Right lung (tissue), 5 donors: Measurements from ENCODE around the gene RSPH3. TPM values are rescaled to one million over a fixed set of nuclear protein-coding genes. Genes with fewer than 3 reads are reported as not detected.
"Not testable (repeated sequence)": the region's sequence is repeated elsewhere in the genome, so short reads cannot be mapped to it uniquely, and the experiment has no call there.

Experiments used
- DNase-seq, 2 donors: peaks; one replicate each; pipeline ENCODE4 v3.0.0-alpha.2; 2013
- polyA plus RNA-seq, 5 donors: library from polyadenylated mRNA; unstranded; fragments of 120-200 nt; gene quantifications; one replicate each; pipeline versions ENCODE4 v1.2.1 to v1.2.3, GENCODE V29; 2013; ENCODE audit warnings: inconsistent platforms in 1 of 5, low replicate concordance in 1 of 5; ENCODE audit not compliant: insufficient read length in 5 of 5, insufficient read depth in 1 of 5

Gene RSPH3
- polyA plus RNA-seq, 5 donors: 7.8 to 12.6 (median 10.2) TPM

- DNase-seq: peak in 1 of 2 donors; percentile 19
These were observed 30.2 kb upstream of the RSPH3 start for GRCh38 chr6:159030168-159030567.

- DNase-seq: not testable (repeated sequence)
These were observed 25.2 kb upstream of the RSPH3 start for GRCh38 chr6:159025224-159025623.

DNA sequence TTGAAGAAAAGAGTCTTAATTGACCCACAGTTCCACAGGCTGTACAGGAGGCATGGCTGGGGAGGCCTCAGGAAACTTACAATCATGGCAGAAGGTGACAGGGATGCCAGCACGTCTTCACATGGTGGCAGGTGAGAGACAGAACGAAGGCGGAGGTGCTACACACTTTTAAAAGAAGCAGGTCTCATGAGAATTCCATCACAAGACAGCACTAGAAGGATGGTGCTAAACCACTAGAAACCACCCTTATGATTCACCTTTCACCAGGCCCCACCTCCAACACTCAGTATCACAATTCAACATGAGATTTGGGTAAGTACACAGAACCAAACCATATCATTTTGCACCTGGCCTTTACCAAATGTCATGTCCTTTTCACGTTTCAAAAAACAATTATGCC, 23.9 kb upstream of the RSPH3 start:
- DNase-seq: no peak

DNA sequence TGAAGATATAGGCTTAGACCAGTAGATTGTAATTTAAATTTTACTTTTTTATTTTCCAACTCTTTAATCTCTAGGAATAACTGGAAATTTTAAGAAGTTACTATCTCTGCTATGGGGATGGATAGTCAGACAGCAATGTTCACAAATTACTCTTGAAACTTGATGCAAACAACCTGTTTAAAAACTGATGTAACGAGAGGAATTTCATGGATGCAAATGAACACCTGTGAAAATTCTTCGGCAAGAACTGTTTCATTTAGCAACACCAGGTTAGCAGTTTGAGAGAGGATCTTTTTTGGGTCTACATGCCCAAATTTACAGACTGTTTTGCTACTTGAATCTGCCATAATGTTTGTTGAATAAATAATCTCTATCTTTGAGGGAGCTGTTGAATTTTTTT, 20.0 kb upstream of the RSPH3 start:
- DNase-seq: no peak

DNA sequence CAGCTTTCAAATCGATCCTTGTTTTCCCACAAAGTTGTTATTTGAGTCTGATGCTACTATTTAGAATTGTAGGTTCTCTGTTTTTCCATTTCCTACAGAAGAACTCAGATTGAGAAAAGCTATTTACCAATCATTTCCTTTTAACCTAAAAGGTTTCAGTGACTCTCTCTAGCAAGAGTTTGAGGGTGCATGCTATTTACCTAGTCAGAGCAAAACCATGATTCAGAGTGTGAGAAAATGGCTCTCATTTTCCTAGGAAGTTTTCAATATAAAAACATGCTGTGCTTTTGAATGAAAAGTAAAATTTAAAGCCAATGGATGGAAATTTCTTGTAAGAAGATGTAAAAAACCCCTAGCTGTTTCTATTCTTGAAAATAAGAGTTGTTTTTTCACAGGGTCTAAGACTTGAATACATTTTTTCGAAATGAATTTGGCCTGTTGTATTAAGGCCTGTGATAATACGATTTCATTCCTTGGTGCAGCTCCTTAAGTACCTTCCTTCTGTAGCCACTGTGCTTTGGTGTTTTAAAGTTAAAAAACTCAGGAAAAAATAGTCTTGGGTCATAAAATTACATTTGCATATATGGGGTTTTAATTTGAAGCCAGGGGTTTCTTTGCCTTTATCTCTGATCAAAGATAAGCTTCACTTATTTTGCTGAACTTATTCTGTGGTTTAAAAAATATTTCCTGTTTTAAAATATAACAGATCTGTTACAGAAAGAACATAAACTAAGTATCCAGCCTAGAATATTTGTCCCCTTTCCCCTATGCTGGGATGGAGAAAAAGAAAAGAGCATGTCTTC, 18.0 kb upstream of the RSPH3 start:
- DNase-seq: no peak

GRCh38 chr6:159014406-159014805, 14.4 kb upstream of the RSPH3 start:
- no peak for DNase-seq

DNA sequence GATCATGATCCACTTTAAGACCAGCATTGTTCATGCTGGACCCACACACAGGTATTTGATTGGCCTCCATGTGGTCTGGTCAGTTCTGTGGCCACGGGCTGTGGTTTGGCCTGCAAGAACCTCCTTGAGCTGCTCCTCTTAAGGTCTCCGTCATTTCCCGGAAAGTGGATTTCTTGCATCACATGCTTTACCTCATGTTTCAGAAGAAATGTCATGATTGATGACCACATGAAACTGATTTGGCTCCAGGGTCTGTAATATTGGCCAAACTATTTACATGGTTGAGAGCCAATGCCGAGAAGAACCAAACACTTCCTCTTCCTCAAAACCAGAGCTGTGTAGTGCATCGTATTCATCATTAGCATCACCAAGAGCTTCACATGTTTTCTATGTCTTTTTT, 13.2 kb upstream of the RSPH3 start:
- no peak for DNase-seq

- DNase-seq: no peak
These were observed 12.2 kb upstream of the RSPH3 start for GRCh38 chr6:159012201-159012600.

GRCh38 chr6:159010037-159010612, 10.1 kb upstream of the RSPH3 start:
- DNase-seq: not testable (repeated sequence)

- no peak for DNase-seq
These were observed 8.8 kb upstream of the RSPH3 start for GRCh38 chr6:159008656-159009288.

GRCh38 chr6:159007510-159007909, 7.5 kb upstream of the RSPH3 start:
- DNase-seq: no peak

- no peak for DNase-seq
These were observed 5.4 kb upstream of the RSPH3 start for GRCh38 chr6:159005436-159005835.

DNA sequence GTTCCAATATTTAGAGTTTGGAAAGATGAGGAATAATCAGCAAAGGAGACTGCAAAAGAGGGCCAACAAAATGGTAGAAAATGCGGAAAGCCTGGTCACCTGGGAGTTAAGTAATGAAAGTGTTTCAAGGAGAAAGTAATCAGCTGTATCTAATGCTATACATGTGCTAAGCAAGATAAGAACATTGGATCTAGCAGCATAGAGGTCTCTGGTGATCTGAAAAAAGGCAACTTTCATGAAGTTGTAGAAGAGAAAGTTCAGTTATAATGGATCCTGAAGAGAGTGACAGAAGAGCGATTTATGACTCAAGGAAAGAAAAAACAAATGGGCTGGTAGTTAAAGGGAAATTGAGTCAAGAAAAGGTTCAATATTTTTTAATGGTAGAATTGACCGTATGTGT, 4.6 kb upstream of the RSPH3 start:
- no peak for DNase-seq

- no peak for DNase-seq
These were observed 2.6 kb upstream of the RSPH3 start for GRCh38 chr6:159002432-159003155.

DNA sequence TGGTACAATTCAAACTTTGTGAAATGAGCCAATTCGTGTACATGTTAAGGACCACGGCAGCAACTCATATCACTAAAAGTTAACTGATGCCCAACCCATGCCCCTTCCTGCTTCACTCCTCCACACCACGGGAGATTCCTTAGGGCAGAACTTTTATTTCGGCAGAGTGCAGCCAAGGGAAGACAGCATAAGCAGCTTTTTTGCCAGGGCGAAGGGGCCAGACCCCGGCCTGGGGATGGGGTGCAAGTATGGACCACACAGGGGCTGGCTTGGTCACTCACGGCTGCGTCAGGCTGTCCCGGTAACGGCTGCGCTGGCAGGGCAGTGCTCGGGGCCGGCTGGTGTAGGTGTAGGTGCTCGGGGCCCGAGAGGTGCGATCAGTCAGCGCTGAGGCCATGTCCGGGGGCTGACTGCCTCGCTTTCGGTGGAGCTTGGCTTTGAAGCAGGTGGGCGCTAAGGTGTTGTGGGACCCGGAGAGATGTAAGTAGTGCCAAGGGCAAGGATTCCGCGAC, 792 bp downstream of the RSPH3 start:
- DNase-seq: peak; percentile 9 to 23

DNA sequence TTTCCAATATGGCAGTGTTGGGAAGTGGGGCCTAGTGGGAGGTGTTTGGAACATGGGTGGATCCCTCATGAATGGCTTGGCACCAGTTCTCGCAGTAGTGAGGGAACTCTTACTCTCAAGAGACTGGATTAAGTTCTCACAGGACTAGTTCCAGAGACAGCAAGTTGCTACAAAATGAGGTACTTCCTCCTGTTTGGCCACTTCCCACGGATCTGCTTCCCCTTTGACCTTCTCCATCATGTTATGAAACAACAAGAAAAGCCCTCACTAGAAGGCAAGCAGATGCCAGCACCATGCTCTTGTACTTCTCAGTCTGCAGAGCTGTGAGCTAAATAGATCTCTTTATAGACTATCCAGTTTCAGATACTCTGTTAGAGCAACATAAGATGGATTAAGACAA, 3.1 kb downstream of the RSPH3 start:
- no peak for DNase-seq

GRCh38 chr6:158993639-158994038, 6.4 kb downstream of the RSPH3 start:
- DNase-seq: no peak

- DNase-seq: no peak
These were observed 8.8 kb downstream of the RSPH3 start for GRCh38 chr6:158991017-158991723.

- not testable (repeated sequence) for DNase-seq
These were observed 10.3 kb downstream of the RSPH3 start for GRCh38 chr6:158989711-158990110.

- no peak for DNase-seq
These were observed 11.5 kb downstream of the RSPH3 start for GRCh38 chr6:158988477-158988876.

GRCh38 chr6:158987657-158988056, 12.3 kb downstream of the RSPH3 start:
- DNase-seq: no peak

DNA sequence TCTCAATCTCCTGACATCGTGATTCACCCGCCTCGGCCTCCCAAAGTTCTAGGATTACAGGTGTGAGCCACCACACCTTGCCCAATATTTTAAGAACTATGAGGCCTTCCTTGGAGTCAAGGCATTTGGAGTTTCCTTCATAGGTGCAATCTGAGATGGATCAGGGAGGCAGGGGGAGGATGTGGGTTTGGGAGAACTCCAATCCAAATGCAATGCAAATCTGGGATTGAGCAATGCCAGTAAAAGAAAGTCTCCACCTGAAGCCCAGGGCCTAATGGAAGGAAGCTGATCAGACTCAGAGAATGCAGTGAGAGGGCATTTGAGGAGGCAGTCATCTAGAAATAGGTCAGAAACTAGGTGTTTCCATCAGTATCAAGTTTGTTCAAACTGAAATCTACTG, 21.2 kb downstream of the RSPH3 start:
- no peak for DNase-seq
